OCI-LY3 (cell line): ENCODE measurements around the gene KCNJ12.
"Not testable (repeated sequence)": the region's sequence is repeated elsewhere in the genome, so short reads cannot be mapped to it uniquely, and the experiment has no call there.

Experiments
- H2AFZ ChIP-seq: fragments of 200-600, 300-600 bp; shearing (Covaris generic); 2 replicates; pipeline ENCODE4 v1.6.0; 2014; ENCODE audit warnings: antibody characterized with exemption, low read depth, low read length
- H3K27ac ChIP-seq: fragments of 200-600, 300-600 bp; sonication (generic); 2 replicates; pipeline ENCODE4 v1.5.1; 2014; ENCODE audit warnings: mild to moderate bottlenecking, low read length, moderate library complexity, mixed read lengths
- H3K27me3 ChIP-seq: fragments of 200-600, 300-600 bp; sonication (generic); 2 replicates; pipeline ENCODE4 v1.6.1; 2014; ENCODE audit warnings: low read depth, low read length, mixed read lengths
- H3K36me3 ChIP-seq: fragments of 200-600, 300-600 bp; sonication (generic); replicated peaks from 2 replicates; pipeline ENCODE3; 2014; ENCODE audit warnings: low read depth, low read length, mixed read lengths
- H3K4me1 ChIP-seq: fragments of 300-600, 200-600 bp; sonication (generic); 2 replicates; pipeline ENCODE4 v1.6.1; 2014; ENCODE audit warnings: low read length, mixed read lengths
- H3K4me2 ChIP-seq: fragments of 200-600, 300-600 bp; sonication (generic); 2 replicates; pipeline ENCODE4 v1.6.1; 2014; ENCODE audit warnings: low read length, mixed read lengths
- H3K4me3 ChIP-seq: fragments of 300-600, 200-600 bp; sonication (generic); 2 replicates; pipeline ENCODE4 v1.5.1; 2014; ENCODE audit warnings: antibody characterized with exemption, mild to moderate bottlenecking, low read length, moderate library complexity
- H3K79me2 ChIP-seq: fragments of 300-600, 200-600 bp; shearing (Covaris generic); 2 replicates; pipeline ENCODE4 v1.6.1; 2014; ENCODE audit warnings: mild to moderate bottlenecking, low read length, mixed read lengths
- H3K9ac ChIP-seq: fragments of 300-600, 200-600 bp; shearing (Covaris generic); 2 replicates; pipeline ENCODE4 v1.6.0; 2014; ENCODE audit warnings: mild to moderate bottlenecking, low read length, moderate library complexity
- H3K9me3 ChIP-seq: fragments of 200-600, 300-600 bp; shearing (Covaris generic); 2 replicates; pipeline ENCODE4 v1.6.1; 2014; ENCODE audit warnings: low read length, mixed read lengths; ENCODE audit not compliant: insufficient read depth
- H4K20me1 ChIP-seq: fragments of 200-600, 300-600 bp; sonication (generic); 2 replicates; pipeline ENCODE4 v1.6.1; 2016; ENCODE audit warnings: low read length, mixed read lengths; ENCODE audit not compliant: insufficient read depth
- CTCF ChIP-seq: fragments of 200-600, 300-600 bp; sonication (generic); IDR thresholded peaks from 2 replicates; pipeline ENCODE4 v1.5.1; 2014; ENCODE audit warnings: antibody characterized with exemption, low read length, low read depth
- EZH2phosphoT487 ChIP-seq: fragments of 200-600 bp; shearing (Covaris generic); IDR thresholded peaks from 2 replicates; pipeline ENCODE4 v1.6.1; 2018; ENCODE audit warnings: antibody characterized with exemption, mixed run types, low read depth

KCNJ12 gene

GRCh38 chr17:21417921-21418320 is 41.8 kb downstream of the KCNJ12 start:
- no peak for TF ChIP-seq CTCF
- TF ChIP-seq EZH2phosphoT487 = no peak
- no peak overlapping the region for H2AFZ ChIP-seq
- no peaks in the 10 kb centered on the region for H4K20me1 ChIP-seq
- no peaks in the 10 kb centered on the region for H3K36me3 ChIP-seq
- no peak overlapping the region for H3K4me2 ChIP-seq
- H3K4me1 ChIP-seq = no peaks in the 10 kb centered on the region
- H3K27me3 ChIP-seq = no peaks in the 10 kb centered on the region
- no peak overlapping the region for H3K27ac ChIP-seq
- H3K9me3 ChIP-seq = no peaks in the 10 kb centered on the region
- H3K79me2 ChIP-seq = no peaks in the 10 kb centered on the region
- no peak overlapping the region for H3K4me3 ChIP-seq
- H3K9ac ChIP-seq = no peak overlapping the region

GRCh38 chr17:21418446-21419298 is 42.5 kb downstream of the KCNJ12 start:
- H4K20me1 ChIP-seq = no peaks in the 10 kb centered on the region
- no peak overlapping the region for H3K9ac ChIP-seq
- H3K79me2 ChIP-seq = no peaks in the 10 kb centered on the region
- H3K9me3 ChIP-seq = no peaks in the 10 kb centered on the region
- H3K36me3 ChIP-seq = no peaks in the 10 kb centered on the region
- no peak overlapping the region for H2AFZ ChIP-seq
- no peak overlapping the region for H3K4me3 ChIP-seq
- no peaks in the 10 kb centered on the region for H3K27me3 ChIP-seq
- H3K4me1 ChIP-seq = no peaks in the 10 kb centered on the region
- no peak overlapping the region for H3K4me2 ChIP-seq
- no peak overlapping the region for H3K27ac ChIP-seq
- TF ChIP-seq EZH2phosphoT487 = no peak
- TF ChIP-seq CTCF = no peak

GRCh38 chr17:21419299-21420239 is 43.4 kb downstream of the KCNJ12 start:
- no peaks in the 10 kb centered on the region for H3K9me3 ChIP-seq
- H3K4me3 ChIP-seq = no peak overlapping the region
- no peaks in the 10 kb centered on the region for H3K27me3 ChIP-seq
- no peak overlapping the region for H3K4me2 ChIP-seq
- H3K4me1 ChIP-seq = no peaks in the 10 kb centered on the region
- no peaks in the 10 kb centered on the region for H3K79me2 ChIP-seq
- H3K36me3 ChIP-seq = no peaks in the 10 kb centered on the region
- no peak overlapping the region for H3K9ac ChIP-seq
- TF ChIP-seq CTCF (no peak), EZH2phosphoT487 (no peak)
- H3K27ac ChIP-seq = no peak overlapping the region
- H4K20me1 ChIP-seq = no peaks in the 10 kb centered on the region
- H2AFZ ChIP-seq = no peak overlapping the region

- H2AFZ ChIP-seq, H3K27ac ChIP-seq, H3K36me3 ChIP-seq, H3K79me2 ChIP-seq, H3K27me3 ChIP-seq, H3K4me2 ChIP-seq, H3K4me1 ChIP-seq, H3K4me3 ChIP-seq, H3K9me3 ChIP-seq, H4K20me1 ChIP-seq, H3K9ac ChIP-seq: not testable (repeated sequence)
Observed at GRCh38 chr17:21420503-21421090, 44.4 kb downstream of the KCNJ12 start.

- H3K4me2 ChIP-seq, H3K4me1 ChIP-seq, H3K4me3 ChIP-seq, H3K9me3 ChIP-seq, H4K20me1 ChIP-seq, H3K9ac ChIP-seq, H3K27me3 ChIP-seq, H2AFZ ChIP-seq, H3K27ac ChIP-seq, H3K36me3 ChIP-seq, H3K79me2 ChIP-seq: not testable (repeated sequence)
Observed at GRCh38 chr17:21421421-21422310, 45.5 kb downstream of the KCNJ12 start.
